PC-3 (cell line): ENCODE measurements around the gene LBHD2. TPM values are rescaled to one million over a fixed set of nuclear protein-coding genes. Genes with fewer than 3 reads are reported as not detected.

Source experiments
- ATAC-seq: fragments of 200-7000 bp; cut with Tn5 transposase; 2 replicates; pipeline ENCODE4 v1.9.1; 2020; ENCODE audit warnings: mild to moderate bottlenecking, moderate library complexity
- BruUV-seq: library from RNA; stranded (reverse); fragments of 400-500 nt; replicated peaks from 2 replicates; lab custom pipeline; 2021; lab: Mats Ljungman, UMichigan
- CTCF ChIA-PET: fragments of 300-600 bp; sonication (Branson Sonifier 250); formaldehyde crosslinking; loops from one replicate; lab custom pipeline; 2022; ENCODE audit warnings: antibody characterized with exemption; lab: Charles Lee
- POLR2A ChIA-PET: fragments of 300-600 bp; sonication (Branson Sonifier 250); formaldehyde crosslinking; loops from one replicate; lab custom pipeline; 2022; ENCODE audit warnings: antibody characterized with exemption; ENCODE audit not compliant: unreplicated experiment; lab: Charles Lee
- DNase-seq: peaks from one replicate; pipeline ENCODE4 v3.0.0-alpha.2; 2015
- H2AFZ ChIP-seq: fragments of 300-600 bp; sonication (generic); 2 replicates; pipeline ENCODE4 v1.6.0; 2016; ENCODE audit warnings: antibody characterized with exemption, low read length
- H3F3A ChIP-seq: fragments of 300-600 bp; sonication (generic); one replicate; pipeline ENCODE4 v1.6.0; 2017; ENCODE audit warnings: antibody characterized with exemption, low read length, control low read depth, mild to moderate bottlenecking; ENCODE audit not compliant: unreplicated experiment
- H3K27ac ChIP-seq: fragments of 300-600 bp; sonication (generic); 2 replicates; pipeline ENCODE4 v1.5.1; 2016; ENCODE audit warnings: mild to moderate bottlenecking, low read length
- H3K27me3 ChIP-seq: fragments of 300-600 bp; sonication (generic); 2 replicates; pipeline ENCODE4 v1.6.1; 2016; ENCODE audit warnings: low read length, mixed read lengths
- H3K36me3 ChIP-seq: fragments of 300-600 bp; sonication (generic); 2 replicates; pipeline ENCODE4 v1.6.1; 2016; ENCODE audit warnings: low read depth, mixed run types, low read length, mixed read lengths
- H3K4me1 ChIP-seq: fragments of 300-600 bp; sonication (generic); 2 replicates; pipeline ENCODE4 v1.5.1; 2016; ENCODE audit warnings: low read length; ENCODE audit not compliant: insufficient read depth
- H3K4me2 ChIP-seq: fragments of 300-600 bp; sonication (generic); 2 replicates; pipeline ENCODE4 v1.6.0; 2016; ENCODE audit warnings: low read length
- H3K4me3 ChIP-seq: fragments of 300-600 bp; sonication (generic); 2 replicates; pipeline ENCODE4 v1.5.1; 2016; ENCODE audit warnings: mild to moderate bottlenecking, low read length, mixed read lengths
- H3K79me2 ChIP-seq: fragments of 300-600 bp; sonication (generic); 2 replicates; pipeline ENCODE4 v1.6.1; 2017; ENCODE audit warnings: low read length, mixed read lengths
- H3K9ac ChIP-seq: fragments of 300-600 bp; sonication (generic); 2 replicates; pipeline ENCODE4 v1.6.0; 2016; ENCODE audit warnings: mild to moderate bottlenecking, low read length
- H3K9me2 ChIP-seq: fragments of 300-600 bp; sonication (generic); replicated peaks from 2 replicates; pipeline ENCODE4 v1.6.1; 2016; ENCODE audit warnings: mixed run types, low read length, mixed read lengths
- H3K9me3 ChIP-seq: fragments of 300-600 bp; sonication (generic); 2 replicates; pipeline ENCODE4 v1.6.1; 2016; ENCODE audit warnings: low read length, mixed read lengths
- H4K20me1 ChIP-seq: fragments of 300-600 bp; sonication (generic); 2 replicates; pipeline ENCODE4 v1.6.1; 2016; ENCODE audit warnings: low read length, mixed read lengths
- CTCF ChIP-seq: fragments of 300-600 bp; sonication (generic); conservative IDR thresholded peaks from 2 replicates; pipeline ENCODE4 v1.5.1; 2017; ENCODE audit warnings: antibody characterized with exemption, low read depth, mild to moderate bottlenecking, low read length
- EZH2 ChIP-seq: fragments of 300-600 bp; sonication (generic); IDR thresholded peaks from one replicate; pipeline ENCODE4 v1.6.1; 2017; ENCODE audit warnings: antibody characterized with exemption, mild to moderate bottlenecking, low read length; ENCODE audit not compliant: unreplicated experiment
- EZH2phosphoT487 ChIP-seq: fragments of 300-600 bp; sonication (generic); IDR thresholded peaks from 2 replicates; pipeline ENCODE4 v1.6.1; 2018; ENCODE audit warnings: mild to moderate bottlenecking, antibody characterized with exemption, low read length, borderline replicate concordance
- intact Hi-C: fragments of 100-400 bp; cut with micrococcal nuclease; formaldehyde crosslinking; loops from 2 replicates; pipeline ENCODE4 v1.9.0; 2023
- total RNA-seq: library from RNA; depleted of rRNA; stranded (reverse); fragments of >200 nt; gene quantifications from 2 replicates; pipeline ENCODE4 v1.2.3, GENCODE V29; 2014

LBHD2 gene
- total RNA-seq, 1 experiment from 2014 or later = not detected

DNA sequence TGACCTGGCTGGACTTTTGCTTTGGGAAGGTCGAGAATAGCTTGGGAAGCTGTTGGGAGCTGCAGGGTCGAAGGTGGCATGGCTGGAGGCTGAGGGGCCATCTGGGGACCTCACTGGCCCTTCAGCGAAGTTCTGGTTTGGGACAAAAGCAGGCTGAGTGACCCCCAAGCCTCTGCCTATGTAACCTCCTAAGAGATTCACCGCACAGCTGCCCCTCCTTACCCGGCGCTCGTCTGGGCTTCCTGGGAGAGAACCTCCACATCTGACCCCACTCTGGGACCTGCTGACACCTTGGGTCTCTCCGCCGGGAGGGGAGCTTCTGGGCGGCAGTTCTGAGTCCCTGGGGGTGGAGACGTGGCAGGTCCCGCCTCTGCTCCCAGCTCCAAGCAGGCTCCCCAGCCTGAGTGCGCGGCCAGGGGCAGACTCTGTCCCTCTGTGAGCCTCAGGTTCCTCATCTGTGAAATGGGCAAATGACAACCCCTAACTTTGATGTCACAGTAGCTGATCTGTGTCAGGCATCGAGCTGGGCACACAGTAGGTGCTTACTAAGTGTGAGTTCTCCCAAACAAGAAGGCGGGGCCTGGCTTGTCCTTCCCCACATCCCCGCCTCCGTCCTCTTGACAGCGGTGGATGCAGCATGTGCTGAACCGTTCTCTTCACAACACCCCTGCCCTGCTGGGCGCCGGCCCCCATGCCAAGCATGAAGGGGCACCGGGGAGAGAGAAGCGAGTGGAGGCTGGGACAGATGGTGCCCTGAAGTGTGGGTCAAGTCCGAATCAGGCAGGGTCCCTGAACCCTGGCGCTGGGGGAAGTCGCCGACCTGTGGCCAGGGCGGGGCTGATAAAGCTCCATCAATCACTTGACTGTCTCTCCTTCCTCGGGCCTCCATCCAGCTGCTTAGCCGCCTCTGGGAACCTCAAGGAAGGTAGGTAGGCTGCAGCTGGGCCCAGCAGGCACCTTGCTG is 14.3 kb downstream of the LBHD2 start:
- Histone ChIP-seq H3K27me3 (no peaks in the 10 kb centered on the region), H2AFZ (no peak overlapping the region), H3K4me1 (no peaks in the 10 kb centered on the region), H3K4me3 (no peak overlapping the region), H3K9ac (no peak overlapping the region), H4K20me1 (no peaks in the 10 kb centered on the region), H3K9me3 (no peaks in the 10 kb centered on the region), H3K9me2 (no peaks in the 10 kb centered on the region), H3K36me3 (no peaks in the 10 kb centered on the region), H3K27ac (no peak overlapping the region), H3K4me2 (no peak overlapping the region), H3F3A (no peaks in the 10 kb centered on the region), H3K79me2 (no peaks in the 10 kb centered on the region)
- CTCF ChIA-PET = no interaction called here
- POLR2A ChIA-PET = no interaction called here
- no peak for DNase-seq
- ATAC-seq = no peak
- TF ChIP-seq CTCF = no peak
- TF ChIP-seq EZH2phosphoT487 = no peak
- no peak for TF ChIP-seq EZH2
- intact Hi-C loops = no loop called here
- no TSS peak for BruUV-seq

DNA sequence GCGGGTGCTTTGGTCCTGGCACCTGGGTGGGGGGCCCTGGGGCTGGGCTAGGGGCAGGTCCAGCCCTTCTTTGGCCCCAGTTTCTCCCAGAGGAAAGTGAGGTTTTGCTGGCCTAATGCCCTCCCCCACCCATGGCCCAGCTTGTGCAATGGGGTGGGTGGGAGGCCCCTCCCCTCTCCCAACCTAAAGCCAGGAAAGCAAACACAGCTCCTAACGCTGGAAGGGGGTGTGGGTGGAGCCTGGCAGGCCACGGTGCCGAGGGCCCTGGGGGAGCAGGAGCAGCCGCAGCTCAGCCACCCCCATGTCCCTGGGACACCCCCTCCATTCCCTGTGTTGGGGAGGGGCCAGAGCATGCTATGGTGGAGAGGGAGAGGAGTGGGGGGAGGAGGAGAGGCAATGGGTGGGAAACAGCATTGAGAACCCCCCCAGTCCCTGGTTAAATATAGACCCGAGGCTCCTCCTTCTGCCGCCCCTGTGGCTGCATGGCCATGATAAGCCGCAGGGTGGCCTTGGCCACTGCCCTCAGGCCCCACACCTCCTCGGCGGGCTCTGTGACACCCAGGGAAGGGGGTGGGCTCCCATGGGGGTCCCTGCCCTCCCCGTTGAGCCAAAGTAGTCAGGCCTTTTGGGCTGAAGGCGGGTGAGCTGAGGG is 15.2 kb downstream of the LBHD2 start:
- H3K79me2 ChIP-seq = no peaks in the 10 kb centered on the region
- H4K20me1 ChIP-seq = no peaks in the 10 kb centered on the region
- peaks cover 2% of the 10 kb centered on the region; the same call in 1 of the 2 replicates for H3K27me3 ChIP-seq
- no peak overlapping the region for H3K27ac ChIP-seq
- H3K4me2 ChIP-seq = no peak overlapping the region
- H3K9me2 ChIP-seq = no peaks in the 10 kb centered on the region
- no peak overlapping the region for H3K9ac ChIP-seq
- intact Hi-C loops = no loop called here
- BruUV-seq = no TSS peak
- H2AFZ ChIP-seq = no peak overlapping the region
- no peak for ATAC-seq
- POLR2A ChIA-PET = no interaction called here
- peaks cover 2% of the 10 kb centered on the region; the same call in 1 of the 2 replicates for H3K4me1 ChIP-seq
- H3F3A ChIP-seq = no peaks in the 10 kb centered on the region
- no peak overlapping the region for H3K4me3 ChIP-seq
- H3K36me3 ChIP-seq = no peaks in the 10 kb centered on the region
- TF ChIP-seq EZH2phosphoT487 (no peak), CTCF (no peak), EZH2 (no peak)
- CTCF ChIA-PET = no interaction called here
- DNase-seq = no peak
- H3K9me3 ChIP-seq = no peaks in the 10 kb centered on the region
